GM10266 (cell line): ENCODE results near the gene TSHR.
"Not testable (repeated sequence)": the region's sequence is repeated elsewhere in the genome, so short reads cannot be mapped to it uniquely, and the experiment has no call there.

Source experiments
- DNase-seq: peaks from one replicate; pipeline ENCODE4 v3.0.0; 2012; ENCODE audit errors: extremely low spot score
- TF ChIP-seq, protein P1 (sequence below): IDR thresholded peaks from 2 replicates; pipeline ENCODE4 v1.5.1; 2012; ENCODE audit warnings: mild to moderate bottlenecking, low read depth; ENCODE audit not compliant: control insufficient read depth, insufficient read depth; ENCODE audit errors: missing control alignments

The TSHR gene

GRCh38 chr14:81095539-81095938 lies 140.1 kb downstream of the TSHR start:
- TF ChIP-seq, protein P1, sequence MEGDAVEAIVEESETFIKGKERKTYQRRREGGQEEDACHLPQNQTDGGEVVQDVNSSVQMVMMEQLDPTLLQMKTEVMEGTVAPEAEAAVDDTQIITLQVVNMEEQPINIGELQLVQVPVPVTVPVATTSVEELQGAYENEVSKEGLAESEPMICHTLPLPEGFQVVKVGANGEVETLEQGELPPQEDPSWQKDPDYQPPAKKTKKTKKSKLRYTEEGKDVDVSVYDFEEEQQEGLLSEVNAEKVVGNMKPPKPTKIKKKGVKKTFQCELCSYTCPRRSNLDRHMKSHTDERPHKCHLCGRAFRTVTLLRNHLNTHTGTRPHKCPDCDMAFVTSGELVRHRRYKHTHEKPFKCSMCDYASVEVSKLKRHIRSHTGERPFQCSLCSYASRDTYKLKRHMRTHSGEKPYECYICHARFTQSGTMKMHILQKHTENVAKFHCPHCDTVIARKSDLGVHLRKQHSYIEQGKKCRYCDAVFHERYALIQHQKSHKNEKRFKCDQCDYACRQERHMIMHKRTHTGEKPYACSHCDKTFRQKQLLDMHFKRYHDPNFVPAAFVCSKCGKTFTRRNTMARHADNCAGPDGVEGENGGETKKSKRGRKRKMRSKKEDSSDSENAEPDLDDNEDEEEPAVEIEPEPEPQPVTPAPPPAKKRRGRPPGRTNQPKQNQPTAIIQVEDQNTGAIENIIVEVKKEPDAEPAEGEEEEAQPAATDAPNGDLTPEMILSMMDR: no peak
- DNase-seq: no peak

DNA sequence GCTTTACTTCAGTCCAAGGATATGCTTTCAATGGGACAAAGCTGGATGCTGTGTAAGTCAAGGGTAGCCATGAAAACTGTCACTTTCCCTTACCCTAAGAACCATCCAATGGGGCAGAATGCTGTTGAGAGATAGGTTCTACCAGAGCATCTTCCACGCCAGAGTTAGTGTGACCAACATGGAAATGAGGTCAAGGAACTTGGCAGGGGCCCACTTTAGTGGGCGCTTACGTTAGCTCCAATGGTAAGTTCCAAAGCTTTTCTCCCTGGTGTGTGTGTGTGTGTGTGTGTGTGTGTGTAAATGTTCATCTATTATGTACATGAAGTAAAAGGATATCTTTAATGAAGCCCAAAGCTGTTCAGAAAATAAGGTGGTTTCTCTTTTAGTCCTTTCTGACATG lies 141.2 kb downstream of the TSHR start:
- DNase-seq: no peak
- TF ChIP-seq, protein P1: no peak

GRCh38 chr14:81102217-81102616 lies 146.8 kb downstream of the TSHR start:
- DNase-seq: no peak
- TF ChIP-seq, protein P1: no peak

DNA sequence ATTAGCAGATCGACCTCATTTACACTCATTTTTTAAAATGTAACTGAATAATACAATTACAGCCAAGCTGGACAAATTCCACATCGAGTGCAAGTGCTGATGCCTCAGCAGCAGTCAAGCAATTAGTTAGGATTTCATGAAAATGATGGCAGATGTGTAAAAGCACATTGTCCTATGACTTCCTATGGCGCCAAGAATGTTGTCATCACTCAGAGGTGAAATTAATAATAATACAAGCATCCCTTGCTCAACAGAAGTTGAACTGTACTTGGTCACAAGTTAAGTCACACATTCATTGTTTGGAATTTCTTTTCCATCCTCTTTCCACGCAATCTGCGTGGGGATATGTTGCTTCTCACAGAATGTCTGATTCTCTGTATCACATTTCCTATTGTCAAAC lies 148.0 kb downstream of the TSHR start:
- DNase-seq: no peak
- TF ChIP-seq, protein P1: no peak

DNA sequence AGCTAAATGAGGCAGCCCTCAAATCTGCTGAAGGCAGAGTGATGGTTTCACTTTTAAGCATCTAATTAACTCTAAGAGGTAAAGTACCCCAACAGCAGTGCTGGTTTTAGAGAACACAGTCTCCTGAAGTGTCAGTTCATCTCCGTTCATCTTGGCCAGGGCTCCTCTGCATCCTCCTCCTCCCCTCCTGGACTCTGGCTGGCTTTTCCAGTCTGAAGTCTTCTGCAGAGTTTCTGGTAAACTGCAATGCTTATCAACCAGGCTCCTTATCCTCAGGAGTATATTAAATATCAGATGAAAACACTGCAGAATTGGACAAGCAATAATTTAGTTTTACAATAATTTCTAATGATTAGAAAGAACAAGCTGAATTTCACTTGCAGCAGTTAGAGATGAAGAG lies 150.0 kb downstream of the TSHR start:
- DNase-seq: no peak
- TF ChIP-seq, protein P1: no peak

- TF ChIP-seq, protein P1: no peak
- DNase-seq: no peak
Measured at GRCh38 chr14:81105961-81106360, 150.5 kb downstream of the TSHR start.

GRCh38 chr14:81110186-81110585 lies 154.8 kb downstream of the TSHR start:
- TF ChIP-seq, protein P1: no peak
- DNase-seq: no peak

GRCh38 chr14:81113176-81113575 lies 157.8 kb downstream of the TSHR start:
- TF ChIP-seq, protein P1: no peak
- DNase-seq: no peak

GRCh38 chr14:81113945-81114820 lies 158.8 kb downstream of the TSHR start:
- DNase-seq: not testable (repeated sequence)
